ENCODE measurements around the gene STEAP1.
"Not testable (repeated sequence)": the region's sequence is repeated elsewhere in the genome, so short reads cannot be mapped to it uniquely, and the experiment has no call there.

Gene STEAP1

GRCh38 chr7:90175667-90176066, 21.4 kb downstream of the STEAP1 start:
- no peak for DNase-seq

GRCh38 chr7:90176195-90176594, 21.9 kb downstream of the STEAP1 start:
- no peak for DNase-seq

- no peak for DNase-seq
Measured at GRCh38 chr7:90178166-90178565, 23.9 kb downstream of the STEAP1 start.

- DNase-seq: peak; percentile 84
Measured at GRCh38 chr7:90178679-90179278, 24.5 kb downstream of the STEAP1 start.

GRCh38 chr7:90180011-90180585, 25.8 kb downstream of the STEAP1 start:
- DNase-seq: peak; percentile 35

- DNase-seq: no peak
Measured at GRCh38 chr7:90180649-90181048, 26.4 kb downstream of the STEAP1 start.

GRCh38 chr7:90181485-90181884, 27.2 kb downstream of the STEAP1 start:
- DNase-seq: no peak

GRCh38 chr7:90186290-90186689, 32.0 kb downstream of the STEAP1 start:
- DNase-seq: not testable (repeated sequence)

GRCh38 chr7:90187507-90188050, 33.3 kb downstream of the STEAP1 start:
- DNase-seq: no peak

GRCh38 chr7:90188281-90188680, 34.0 kb downstream of the STEAP1 start:
- no peak for DNase-seq

GRCh38 chr7:90190995-90191394, 36.7 kb downstream of the STEAP1 start:
- no peak for DNase-seq

GRCh38 chr7:90191648-90192047, 37.4 kb downstream of the STEAP1 start:
- DNase-seq: no peak

GRCh38 chr7:90192876-90193750, 38.8 kb downstream of the STEAP1 start:
- peak; percentile 82 for DNase-seq

GRCh38 chr7:90194911-90195809, 40.9 kb downstream of the STEAP1 start:
- DNase-seq: no peak

- no peak for DNase-seq
Measured at GRCh38 chr7:90201500-90202195, 47.4 kb downstream of the STEAP1 start.

- no peak for DNase-seq
Measured at GRCh38 chr7:90207956-90208355, 53.7 kb downstream of the STEAP1 start.

GRCh38 chr7:90209776-90210175, 55.5 kb downstream of the STEAP1 start:
- DNase-seq: no peak

- no peak for DNase-seq
Measured at GRCh38 chr7:90210475-90210874, 56.2 kb downstream of the STEAP1 start.

GRCh38 chr7:90210981-90211380, 56.7 kb downstream of the STEAP1 start:
- no peak for DNase-seq

GRCh38 chr7:90211391-90212148, 57.3 kb downstream of the STEAP1 start, which contains the start of gene STEAP2:
TSS of gene STEAP2 (plus strand) at chr7:90211740. CDS start at chr7:90225083, 13,343 bp downstream.
- DNase-seq: peak; percentile 96

- no peak for DNase-seq
Measured at GRCh38 chr7:90212149-90212495, 57.9 kb downstream of the STEAP1 start.

All from fibroblast of skin of scalp (primary cell).